DND-41 (cell line): ENCODE data around the gene KCP.

ENCODE experiments used
- CTCF ChIP-seq: IDR thresholded peaks from 2 replicates; pipeline ENCODE4 v1.5.1; 2012; ENCODE audit warnings: borderline replicate concordance, low read length, moderate library complexity, mild to moderate bottlenecking; ENCODE audit not compliant: poor library complexity, severe bottlenecking; ENCODE audit errors: extremely low read depth
- EZH2 ChIP-seq: IDR thresholded peaks from 3 replicates; pipeline ENCODE4 v1.6.1; 2012; ENCODE audit warnings: borderline replicate concordance, low read depth, mild to moderate bottlenecking, moderate library complexity, low read length, inconsistent platforms; ENCODE audit not compliant: severe bottlenecking

DNA sequence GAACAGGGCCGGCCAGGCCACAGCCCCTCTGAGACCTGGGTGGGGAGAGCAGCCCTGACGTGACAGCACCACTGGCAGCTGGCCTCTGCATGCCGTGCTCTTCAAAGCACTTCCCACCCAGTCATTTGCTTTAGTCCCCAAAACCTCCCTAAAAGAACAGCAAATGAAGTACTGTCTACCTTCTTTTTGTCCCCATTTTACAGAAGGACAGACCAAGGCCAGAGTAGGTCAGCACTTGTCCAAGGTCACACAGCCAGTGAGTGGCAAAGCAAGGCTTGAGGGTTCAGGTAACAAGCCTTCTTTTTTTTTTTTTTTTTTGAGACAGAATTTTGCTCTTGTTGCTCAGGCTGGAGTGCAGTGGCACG is 32.8 kb downstream of the KCP start:
- TF ChIP-seq CTCF (no peak), EZH2 (no peak)
